Kidney glomerular epithelial cell (primary cell): Measurements from ENCODE around the gene TIGAR.

Experiments used
- DNase-seq: peaks from one replicate; lab custom pipeline; 2025; lab: John Stamatoyannopoulos, UW

TIGAR gene

GRCh38 chr12:4307593-4308333, 13.2 kb upstream of the TIGAR start:
- DNase-seq: peak; percentile 92

- no peak for DNase-seq
Measured at GRCh38 chr12:4308334-4308950, 12.6 kb upstream of the TIGAR start.

DNA sequence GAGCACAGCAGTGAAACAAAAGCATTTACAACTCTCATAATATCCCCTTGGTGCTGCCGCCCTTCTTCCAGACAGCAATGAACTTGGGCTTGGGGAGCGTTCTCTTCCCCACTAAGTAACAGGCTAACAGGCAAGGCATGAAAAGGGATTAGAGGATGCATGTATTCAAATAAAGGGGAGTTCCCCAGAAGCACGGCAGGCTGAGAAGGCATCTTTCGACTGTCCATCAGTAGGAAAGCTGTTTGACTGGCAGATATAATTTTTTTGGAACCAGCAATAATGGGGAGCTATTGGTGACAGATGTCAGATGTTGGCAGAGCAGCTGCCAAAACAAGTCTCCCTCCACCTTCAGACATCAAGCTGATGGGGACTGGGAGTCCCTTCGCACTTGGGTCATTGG, 9.2 kb upstream of the TIGAR start:
- DNase-seq: no peak

DNA sequence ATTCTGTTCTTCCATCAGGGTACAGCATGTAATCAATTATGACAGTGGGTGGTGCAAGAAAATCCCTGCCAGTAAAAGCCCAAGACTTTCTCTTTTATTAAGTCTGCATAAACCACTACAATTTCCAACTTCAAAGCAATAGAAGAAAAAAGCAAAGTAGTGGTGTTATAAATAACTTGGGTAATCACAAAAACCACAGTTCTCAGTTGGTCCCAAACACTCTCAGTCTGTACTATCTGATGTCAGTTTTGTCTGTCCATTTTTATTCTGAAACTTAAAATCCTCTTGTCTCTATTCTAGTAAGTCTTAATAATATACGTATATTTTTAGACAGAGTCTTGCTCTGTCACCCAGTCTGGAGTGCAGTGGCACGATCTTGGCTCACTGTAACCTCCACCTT, 8.8 kb upstream of the TIGAR start:
- DNase-seq: no peak

DNA sequence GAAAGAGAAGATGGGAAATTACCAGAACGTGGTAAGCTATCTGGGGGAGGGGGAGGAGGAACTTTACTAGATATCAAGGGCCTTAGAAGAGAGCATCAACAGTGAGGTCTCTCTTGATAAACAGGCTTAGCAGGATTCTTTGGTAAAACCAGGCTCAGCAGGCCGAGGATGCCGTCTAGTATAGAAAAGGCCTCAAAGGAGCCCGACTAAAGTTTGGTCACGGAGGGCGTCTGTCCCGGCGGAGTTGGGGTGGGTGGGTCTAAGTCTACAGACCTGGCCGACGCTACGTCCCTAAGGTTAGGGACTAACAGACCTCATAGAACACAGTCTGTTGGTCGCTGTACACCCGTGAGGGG, 538 bp upstream of the TIGAR start:
- DNase-seq: no peak

- DNase-seq: no peak
Measured at GRCh38 chr12:4322726-4323125, 1.7 kb downstream of the TIGAR start.

GRCh38 chr12:4323396-4323795, 2.4 kb downstream of the TIGAR start:
- no peak for DNase-seq

DNA sequence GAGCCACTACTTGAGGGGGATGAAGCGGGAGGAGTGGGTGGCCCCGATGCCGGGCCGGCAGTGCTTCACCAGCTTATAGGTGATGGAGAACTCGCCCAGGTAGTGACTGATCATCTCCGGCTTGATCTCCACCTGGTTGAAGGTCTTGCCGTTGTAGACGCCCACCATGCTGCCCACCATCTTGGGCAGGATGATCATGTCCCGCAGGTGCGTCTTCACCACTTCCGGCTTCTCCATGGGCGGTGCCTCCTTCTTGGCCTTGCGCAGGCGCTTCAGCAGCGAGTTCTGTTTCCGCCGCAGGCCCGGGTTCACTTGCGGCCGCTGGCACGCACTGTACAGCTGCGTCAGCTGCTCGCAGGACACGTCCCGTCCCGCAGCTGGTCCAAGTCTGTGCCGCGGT, 3.4 kb downstream of the TIGAR start:
- DNase-seq: no peak

GRCh38 chr12:4325966-4326365, 5.0 kb downstream of the TIGAR start:
- DNase-seq: no peak

DNA sequence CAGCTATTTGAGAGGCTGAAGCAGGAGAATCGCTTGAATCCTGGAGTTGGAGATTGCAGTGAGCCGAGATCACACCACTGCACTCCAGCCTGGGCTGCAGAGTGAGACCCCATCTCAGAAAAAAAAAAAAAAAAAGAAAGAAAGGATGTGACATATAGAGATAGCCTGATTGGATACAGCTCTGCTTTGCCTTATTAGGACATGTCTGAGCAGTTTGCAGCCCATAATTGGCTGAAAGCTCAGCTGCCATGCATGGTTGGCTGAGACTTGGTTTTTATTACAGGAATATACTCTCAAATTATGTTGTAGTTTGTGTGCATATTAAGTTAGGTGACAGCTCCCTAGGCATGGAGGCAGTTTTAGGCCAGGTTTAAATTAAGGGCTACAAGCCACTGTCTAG, 6.3 kb downstream of the TIGAR start:
- DNase-seq: no peak

- no peak for DNase-seq
Measured at GRCh38 chr12:4330203-4330602, 9.2 kb downstream of the TIGAR start.

- DNase-seq: no peak
Measured at GRCh38 chr12:4331221-4331620, 10.2 kb downstream of the TIGAR start.

GRCh38 chr12:4331842-4332241, 10.8 kb downstream of the TIGAR start:
- DNase-seq: no peak

DNA sequence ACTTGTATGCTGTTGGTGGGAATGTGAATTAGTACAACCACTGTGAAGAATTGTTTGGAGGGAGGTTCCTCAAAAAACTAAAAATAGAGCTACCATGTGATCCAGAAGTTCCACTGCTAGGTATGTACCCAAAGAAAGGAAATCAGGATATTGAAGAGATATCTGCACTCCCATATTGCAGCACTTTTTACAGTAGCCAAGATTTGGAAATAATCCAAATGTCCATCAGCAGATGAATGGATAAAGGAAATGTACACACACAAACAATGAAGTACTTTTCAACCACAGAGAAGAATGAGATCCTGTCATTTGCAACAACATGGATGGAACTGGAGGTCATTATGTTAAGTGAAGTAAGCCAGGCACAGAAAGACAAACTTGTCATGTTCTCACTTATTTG, 25.9 kb downstream of the TIGAR start:
- DNase-seq: no peak

DNA sequence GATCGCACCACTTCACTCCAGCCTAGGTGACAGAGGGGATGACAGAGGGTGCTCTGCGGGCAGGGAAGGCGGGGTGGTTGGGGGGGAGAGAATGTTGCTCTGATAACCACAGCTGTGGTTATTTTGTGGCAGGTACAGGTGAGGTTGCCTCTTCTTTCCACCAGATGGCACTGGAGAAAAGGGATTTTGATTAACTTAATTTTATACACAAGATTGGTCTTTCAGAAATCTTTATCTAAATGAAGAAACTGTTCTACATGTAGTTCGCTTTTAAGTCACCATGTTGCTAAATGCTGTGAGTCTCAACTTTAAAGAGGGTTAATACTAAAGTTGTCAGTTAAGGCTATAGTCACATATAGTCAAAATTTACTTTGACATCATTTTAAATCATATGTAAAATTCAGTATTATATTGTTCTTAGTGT, 32.8 kb downstream of the TIGAR start:
- no peak for DNase-seq

GRCh38 chr12:4355156-4356040, 34.4 kb downstream of the TIGAR start:
- DNase-seq: no peak

DNA sequence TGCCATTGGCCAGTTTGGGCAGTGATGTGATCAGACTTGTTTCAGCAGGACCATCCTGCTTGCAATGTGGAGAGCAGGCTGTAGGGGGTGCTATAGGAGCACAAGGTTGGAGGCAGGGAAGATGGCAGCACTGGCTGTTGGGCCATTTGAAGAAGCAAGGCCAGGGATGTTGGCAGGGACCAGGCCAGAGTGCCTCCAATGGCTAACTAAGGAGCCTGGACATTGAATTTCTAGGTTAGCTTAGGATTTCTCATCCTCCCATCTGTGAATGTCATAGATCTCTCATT, 35.0 kb downstream of the TIGAR start:
- no peak for DNase-seq

- DNase-seq: no peak
Measured at GRCh38 chr12:4366090-4366489, 45.1 kb downstream of the TIGAR start.

DNA sequence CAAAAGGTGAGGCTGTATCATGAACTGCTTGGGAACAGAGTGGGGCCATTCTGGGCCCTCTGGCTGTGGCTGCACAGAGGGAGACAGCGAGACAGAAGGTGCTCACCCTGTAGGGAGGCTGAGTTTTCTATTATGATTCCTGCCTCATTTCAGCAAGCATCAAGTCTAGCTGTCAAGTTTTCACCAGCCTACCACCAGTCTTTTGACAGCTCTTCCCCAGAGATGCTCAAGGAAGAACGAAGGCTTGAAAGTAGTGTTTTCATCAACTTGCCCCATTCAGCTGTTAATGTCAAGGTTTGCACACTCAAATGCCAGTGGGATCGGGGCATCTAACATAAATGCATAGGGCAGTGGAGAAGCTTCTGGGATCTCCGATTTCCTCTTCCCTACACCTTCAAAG, 48.5 kb downstream of the TIGAR start:
- no peak for DNase-seq

DNA sequence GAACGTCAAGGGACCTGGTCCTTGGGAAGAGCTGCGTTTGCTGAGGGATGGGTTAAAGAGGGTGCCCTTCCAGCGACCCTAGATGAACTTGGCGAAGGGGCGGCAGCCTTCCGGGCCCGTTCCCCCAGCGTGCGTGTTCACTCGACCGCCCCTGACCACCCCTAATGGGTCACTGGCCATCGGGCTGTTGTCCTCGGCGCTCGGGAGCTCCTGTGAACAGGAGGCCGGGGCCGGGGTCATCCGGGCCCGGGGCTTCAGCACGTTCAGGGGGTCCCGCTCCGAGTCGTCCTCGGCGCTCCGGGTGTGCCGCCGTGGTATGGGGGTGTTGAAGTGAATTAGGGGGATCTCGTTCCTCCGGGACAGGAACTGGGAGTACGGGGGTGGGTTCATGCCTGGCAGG, 49.3 kb downstream of the TIGAR start:
- DNase-seq: no peak

DNA sequence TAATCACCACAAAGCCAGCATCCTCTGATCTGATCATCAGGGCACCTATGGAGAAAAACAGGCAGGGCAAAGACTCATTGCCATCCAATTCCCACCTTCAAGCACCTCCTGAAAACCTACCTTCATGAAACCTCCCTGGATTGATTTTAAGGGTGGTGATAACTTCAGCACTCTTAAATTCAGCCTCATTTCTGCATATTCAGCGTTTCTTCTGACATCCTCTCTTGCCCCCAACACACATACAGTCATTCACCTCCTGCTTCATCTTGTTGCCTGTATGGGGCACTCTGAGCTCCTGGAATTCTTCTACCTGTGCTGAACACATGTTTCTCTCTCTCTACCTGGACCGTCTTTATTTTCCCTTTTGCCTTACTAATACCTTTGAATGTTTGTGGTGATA, 51.6 kb downstream of the TIGAR start:
- no peak for DNase-seq

DNA sequence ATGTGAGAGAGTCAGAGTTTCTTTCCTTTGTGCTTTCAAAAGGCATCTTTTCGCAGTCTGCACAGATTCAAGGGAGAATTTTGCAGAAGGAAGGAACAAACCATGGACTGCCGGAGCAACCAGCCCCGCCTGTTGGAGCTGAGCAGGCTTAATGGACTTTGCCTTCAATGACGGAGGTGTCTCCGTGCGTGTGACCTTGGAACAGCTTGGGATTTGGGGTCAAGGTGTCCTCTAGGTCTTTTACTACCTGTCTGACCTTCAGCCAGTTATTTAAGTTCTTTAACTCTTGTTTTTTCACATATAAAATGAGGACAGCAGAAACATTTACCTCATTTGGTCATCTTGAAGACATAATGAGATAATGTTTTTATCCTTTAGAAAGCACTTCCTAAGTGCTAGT, 54.4 kb downstream of the TIGAR start:
- DNase-seq: no peak

GRCh38 chr12:4378772-4379171, 57.8 kb downstream of the TIGAR start:
- DNase-seq: no peak
